HG02981 (cell line): ENCODE data around the gene LRRC18.

Experiments used
- ATAC-seq: cut with Tn5 transposase; IDR thresholded peaks from one replicate; pipeline ENCODE4 v1.9.1; 2021; ENCODE audit warnings: mild to moderate bottlenecking, moderate library complexity; ENCODE audit not compliant: unreplicated experiment

Gene LRRC18

DNA sequence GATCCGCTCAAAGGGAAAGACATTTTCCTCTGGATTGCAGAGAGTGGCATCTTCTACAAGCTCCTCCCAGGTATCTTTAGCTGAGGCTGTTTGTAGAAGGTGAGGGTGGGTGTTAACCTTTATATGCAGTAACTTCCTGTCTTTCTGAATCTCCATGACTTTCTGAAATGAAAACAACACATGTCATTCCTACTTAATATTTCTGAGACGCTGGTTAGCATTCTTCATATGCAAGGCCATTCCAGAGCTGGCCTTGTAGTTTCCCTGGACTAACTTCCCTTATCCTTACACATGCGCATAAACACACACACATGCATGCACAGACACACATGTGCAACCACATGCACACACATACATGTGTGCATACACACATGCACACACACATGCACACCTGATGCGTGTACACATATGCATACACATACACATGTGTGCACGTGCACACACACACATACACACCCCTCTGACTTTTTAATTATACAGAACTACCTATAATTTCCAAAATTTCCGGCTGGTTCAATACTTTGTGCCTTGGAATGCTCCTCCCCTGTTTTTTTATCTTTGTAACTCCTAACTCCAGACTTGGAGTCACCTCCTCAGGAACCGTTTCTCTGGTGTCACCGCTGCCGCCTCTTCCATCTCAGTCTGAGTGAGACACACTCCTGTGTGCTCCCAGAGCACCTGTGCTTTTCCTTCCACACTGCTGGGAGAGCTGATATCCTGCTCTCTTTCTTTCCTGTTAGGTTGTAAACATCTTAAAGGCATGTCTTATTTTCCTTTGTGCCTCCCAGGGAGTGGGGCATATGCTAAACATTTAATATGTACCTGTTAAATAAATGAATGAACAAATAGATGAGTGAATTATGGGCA is 55.2 kb downstream of the LRRC18 start:
- no peak for ATAC-seq

- ATAC-seq, result no peak
Measured at GRCh38 chr10:48883701-48884100, 55.9 kb downstream of the LRRC18 start.

- ATAC-seq, result no peak
Measured at GRCh38 chr10:48882881-48883280, 56.8 kb downstream of the LRRC18 start.

DNA sequence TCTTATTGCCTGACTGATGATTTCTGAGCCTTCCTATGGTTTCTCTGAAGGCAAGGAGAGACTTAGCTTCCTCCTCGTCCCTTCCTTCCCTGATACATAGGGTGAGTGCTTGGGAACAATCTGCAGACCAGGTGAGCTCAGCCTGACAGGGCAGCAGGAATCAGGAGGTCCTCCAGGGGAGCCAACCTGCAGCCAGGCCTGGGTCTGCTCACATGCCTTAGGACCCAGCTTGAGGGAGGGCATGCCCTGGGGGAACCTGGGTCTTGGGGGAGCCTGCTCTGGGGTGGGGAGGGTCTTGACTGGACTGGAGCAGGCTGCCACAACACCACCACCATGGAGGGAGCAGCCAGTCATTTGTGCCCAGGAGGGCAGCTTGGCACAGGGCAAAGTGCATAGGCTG is 57.7 kb downstream of the LRRC18 start:
- ATAC-seq, result no peak

GRCh38 chr10:48880016-48880705 is 59.5 kb downstream of the LRRC18 start:
- ATAC-seq, result no peak

GRCh38 chr10:48879451-48879850 is 60.2 kb downstream of the LRRC18 start:
- no peak for ATAC-seq

DNA sequence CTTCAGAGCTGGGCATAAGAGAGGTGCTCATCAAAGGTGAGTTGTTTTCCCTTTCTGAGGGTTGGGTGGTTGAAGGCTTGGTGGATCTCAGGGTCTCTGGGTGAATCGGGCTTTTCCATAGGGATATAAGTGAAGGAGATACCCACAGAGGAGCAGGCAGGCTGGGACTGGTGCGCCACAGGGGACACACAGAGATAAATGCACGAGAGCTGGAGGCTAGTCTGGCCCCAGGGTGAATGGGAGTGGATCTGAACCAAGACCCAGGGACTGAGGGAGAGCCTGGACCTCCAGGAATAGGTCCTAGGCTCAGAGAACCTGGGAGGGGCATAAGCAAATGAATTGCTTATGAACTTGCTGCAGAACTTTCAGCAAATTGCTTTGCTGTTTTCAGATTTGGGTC is 61.5 kb downstream of the LRRC18 start:
- ATAC-seq, result no peak

DNA sequence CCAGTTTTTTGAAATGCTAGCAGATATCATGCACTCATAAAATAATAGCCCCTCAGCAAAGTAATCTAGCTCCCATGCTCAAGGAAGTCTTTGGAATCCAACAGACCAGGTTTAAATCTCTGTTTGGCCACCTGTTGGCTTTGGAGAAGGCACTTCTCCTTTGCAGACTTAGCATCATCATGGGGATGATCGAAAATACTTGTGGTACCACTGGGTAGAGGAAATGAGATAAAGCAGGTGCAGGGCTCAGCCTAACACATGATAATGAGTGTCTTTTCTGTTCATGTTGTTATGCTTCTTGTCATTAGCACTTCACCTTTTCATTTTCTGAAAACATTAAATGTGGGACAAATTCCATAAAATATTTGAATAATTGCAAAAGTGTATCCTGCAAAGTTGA is 67.4 kb downstream of the LRRC18 start:
- no peak for ATAC-seq
